Measurements from ENCODE around the gene MYH16. TPM values are rescaled to one million over a fixed set of nuclear protein-coding genes. Genes with fewer than 3 reads are reported as not detected.
A peak's percentile ranks its signal among the peaks of the same experiment; 100 is the strongest.

The MYH16 gene
- total RNA-seq, 1 donor from 2014 or later = not detected

- H3K36me3 Mint-ChIP-seq (ENCODE audit: low read depth, unreplicated experiment) = peaks cover 28% of the 10 kb centered on the region
- no peak for TF ChIP-seq CTCF (IDR thresholded peaks at IDR 0.05; ENCODE audit: unreplicated experiment)
- no peak for DNase-seq (ENCODE audit: low spot score)
- no peaks in the 10 kb centered on the region for H3K27me3 Mint-ChIP-seq (ENCODE audit: unreplicated experiment)
- peak overlapping the region; percentile 9 for H3K27ac Mint-ChIP-seq (ENCODE audit: unreplicated experiment)
- no peaks in the 10 kb centered on the region for H3K4me1 Mint-ChIP-seq (ENCODE audit: unreplicated experiment)
- no peak overlapping the region for H3K4me3 Mint-ChIP-seq (ENCODE audit: unreplicated experiment)
- no peaks in the 10 kb centered on the region for H3K9me3 Mint-ChIP-seq (ENCODE audit: unreplicated experiment)
Measured at GRCh38 chr7:99359465-99360154, 87.0 kb downstream of the MYH16 start.

Other genes with a start within 250 kb of the MYH16 start
- gene SMURF1, start 128.7 kb upstream of the MYH16 start, total RNA-seq (ENCODE audit: unreplicated experiment) = 32.5 TPM
- gene KPNA7, start 64.7 kb upstream of the MYH16 start, total RNA-seq (ENCODE audit: unreplicated experiment) = not detected
- gene ARPC1A, start 53.1 kb downstream of the MYH16 start, total RNA-seq (ENCODE audit: unreplicated experiment) = 196 TPM
- 124 TPM for gene ARPC1B, start 101.9 kb downstream of the MYH16 start, total RNA-seq (ENCODE audit: unreplicated experiment)
- gene PDAP1, start 135.8 kb downstream of the MYH16 start, total RNA-seq (ENCODE audit: unreplicated experiment) = 107 TPM
- gene BUD31, start 136.1 kb downstream of the MYH16 start, total RNA-seq (ENCODE audit: unreplicated experiment) = 73.4 TPM
- gene PTCD1, start 166.0 kb downstream of the MYH16 start, total RNA-seq (ENCODE audit: unreplicated experiment) = 7.1 TPM
- 40.5 TPM for gene CPSF4, start 166.1 kb downstream of the MYH16 start, total RNA-seq (ENCODE audit: unreplicated experiment)
- 281 TPM for gene ATP5MF, start 193.3 kb downstream of the MYH16 start, total RNA-seq (ENCODE audit: unreplicated experiment)
- 17.1 TPM for gene ZNF789, start 200.1 kb downstream of the MYH16 start, total RNA-seq (ENCODE audit: unreplicated experiment)
- 24.6 TPM for gene ZNF394, start 227.4 kb downstream of the MYH16 start, total RNA-seq (ENCODE audit: unreplicated experiment)
- gene ZKSCAN5, start 231.8 kb downstream of the MYH16 start, total RNA-seq (ENCODE audit: unreplicated experiment) = 17.8 TPM

Data from endothelial cell (in vitro differentiated cells).